CD4-positive, alpha-beta T cell treated with Interleukin-15 for 4 hours (primary cell): Measurements from ENCODE around the gene QDPR.
A peak's percentile ranks its signal among the peaks of the same experiment; 100 is the strongest.
"Not testable (repeated sequence)": the region's sequence is repeated elsewhere in the genome, so short reads cannot be mapped to it uniquely, and the experiment has no call there.

ENCODE experiments used
- DNase-seq: peaks from one replicate; pipeline ENCODE4 v3.0.0-alpha.2; 2020; ENCODE audit warnings: low spot score

The QDPR gene

GRCh38 chr4:17511950-17512795 is at the start of gene QDPR:
TSS of gene QDPR (minus strand) at chr4:17512090. CDS start at chr4:17512054, 36 bp downstream.
- peak; percentile 63 for DNase-seq

- no peak for DNase-seq
Observed at GRCh38 chr4:17561195-17561909, 49.5 kb upstream of the QDPR start.

GRCh38 chr4:17560065-17560673 is 48.3 kb upstream of the QDPR start:
- DNase-seq: no peak

- DNase-seq: no peak
Observed at GRCh38 chr4:17559709-17560048, 47.8 kb upstream of the QDPR start.

GRCh38 chr4:17558941-17559708 is 47.2 kb upstream of the QDPR start:
- DNase-seq: no peak

GRCh38 chr4:17557880-17558279 is 46.0 kb upstream of the QDPR start:
- no peak for DNase-seq

- DNase-seq: no peak
Observed at GRCh38 chr4:17556498-17556897, 44.6 kb upstream of the QDPR start.

- no peak for DNase-seq
Observed at GRCh38 chr4:17554568-17554967, 42.7 kb upstream of the QDPR start.

GRCh38 chr4:17552427-17552826 is 40.5 kb upstream of the QDPR start:
- DNase-seq: no peak

GRCh38 chr4:17550549-17550948 is 38.7 kb upstream of the QDPR start:
- DNase-seq: no peak

- no peak for DNase-seq
Observed at GRCh38 chr4:17546678-17547077, 34.8 kb upstream of the QDPR start.

GRCh38 chr4:17546222-17546621 is 34.3 kb upstream of the QDPR start:
- no peak for DNase-seq

- no peak for DNase-seq
Observed at GRCh38 chr4:17545374-17546140, 33.7 kb upstream of the QDPR start.

GRCh38 chr4:17544831-17545234 is 32.9 kb upstream of the QDPR start:
- no peak for DNase-seq

GRCh38 chr4:17544205-17544604 is 32.3 kb upstream of the QDPR start:
- DNase-seq: no peak

- not testable (repeated sequence) for DNase-seq
Observed at GRCh38 chr4:17537060-17537459, 25.2 kb upstream of the QDPR start.

GRCh38 chr4:17535906-17536305 is 24.0 kb upstream of the QDPR start:
- no peak for DNase-seq

- no peak for DNase-seq
Observed at GRCh38 chr4:17535242-17535641, 23.4 kb upstream of the QDPR start.

- no peak for DNase-seq
Observed at GRCh38 chr4:17534705-17535104, 22.8 kb upstream of the QDPR start.

- no peak for DNase-seq
Observed at GRCh38 chr4:17531538-17532285, 19.8 kb upstream of the QDPR start.
